Nephron progenitor cell (in vitro differentiated cells): ENCODE measurements around the gene SBNO2.

Source experiments
- DNase-seq: peaks from one replicate; pipeline ENCODE4 v3.0.0; 2021
- H3K27ac Mint-ChIP-seq: 2 replicates; pipeline ENCODE4 v1.8.0; 2021; ENCODE audit warnings: mild to moderate bottlenecking, moderate library complexity, mixed read lengths
- H3K27me3 Mint-ChIP-seq: 2 replicates; pipeline ENCODE4 v1.8.0; 2021; ENCODE audit warnings: mild to moderate bottlenecking, low read depth, mixed read lengths; ENCODE audit not compliant: poor library complexity
- H3K36me3 Mint-ChIP-seq: 2 replicates; pipeline ENCODE4 v1.8.0; 2021; ENCODE audit warnings: low read depth, mixed read lengths
- H3K4me1 Mint-ChIP-seq: 2 replicates; pipeline ENCODE4 v1.8.0; 2021; ENCODE audit warnings: mixed read lengths
- H3K4me3 Mint-ChIP-seq: 2 replicates; pipeline ENCODE4 v1.8.0; 2021; ENCODE audit warnings: mild to moderate bottlenecking, moderate library complexity, mixed read lengths
- H3K9me3 Mint-ChIP-seq: 2 replicates; pipeline ENCODE4 v1.8.0; 2021; ENCODE audit warnings: mild to moderate bottlenecking, moderate library complexity, mixed read lengths
- TF ChIP-seq, protein P1 (sequence below): fragments of 200-600 bp; sonication (generic); IDR thresholded peaks from 2 replicates; pipeline ENCODE4 v1.5.0; 2021; ENCODE audit warnings: antibody characterized with exemption

The SBNO2 gene

DNA sequence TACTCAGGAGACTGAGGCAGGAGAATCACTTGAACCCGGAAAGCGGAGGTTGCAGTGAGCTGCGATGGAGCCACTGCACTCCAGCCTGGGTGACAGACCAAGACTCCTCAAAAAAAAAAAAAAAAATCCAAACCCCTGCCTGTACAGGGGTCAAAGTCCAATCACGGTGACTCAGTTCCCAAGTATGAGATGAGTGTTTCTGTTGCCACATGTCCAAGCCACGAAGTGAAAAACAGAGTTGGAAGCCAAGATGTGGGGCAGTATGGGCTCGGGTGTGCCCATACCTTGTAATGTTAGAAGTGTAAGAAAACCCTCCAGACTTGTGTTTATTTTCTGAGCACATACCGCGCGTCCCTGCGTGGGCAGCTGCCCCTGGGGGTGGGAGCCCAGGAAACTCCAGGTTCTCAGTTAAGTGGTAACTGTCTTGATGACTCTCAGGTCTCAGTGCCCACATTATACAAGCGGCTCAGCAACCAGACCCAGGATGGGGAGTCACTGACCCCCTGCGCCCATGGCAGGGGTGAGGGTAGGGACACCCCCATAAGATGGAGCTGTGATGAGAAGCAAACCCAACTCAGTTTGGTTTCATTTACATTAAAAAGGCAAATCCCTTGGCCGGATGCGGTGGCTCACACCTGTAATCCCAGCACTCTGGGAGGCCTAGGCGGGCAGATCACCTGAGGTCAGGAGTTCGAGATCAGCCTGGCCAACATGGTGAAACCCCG is 71.5 kb downstream of the SBNO2 start:
- H3K4me1 Mint-ChIP-seq, result peaks cover 50% of the 10 kb centered on the region
- H3K36me3 Mint-ChIP-seq, result no peaks in the 10 kb centered on the region
- no peaks in the 10 kb centered on the region for H3K27me3 Mint-ChIP-seq
- peak overlapping the region; percentile 95 for H3K27ac Mint-ChIP-seq
- H3K4me3 Mint-ChIP-seq, result no peak overlapping the region
- no peak for DNase-seq
- TF ChIP-seq, protein P1, sequence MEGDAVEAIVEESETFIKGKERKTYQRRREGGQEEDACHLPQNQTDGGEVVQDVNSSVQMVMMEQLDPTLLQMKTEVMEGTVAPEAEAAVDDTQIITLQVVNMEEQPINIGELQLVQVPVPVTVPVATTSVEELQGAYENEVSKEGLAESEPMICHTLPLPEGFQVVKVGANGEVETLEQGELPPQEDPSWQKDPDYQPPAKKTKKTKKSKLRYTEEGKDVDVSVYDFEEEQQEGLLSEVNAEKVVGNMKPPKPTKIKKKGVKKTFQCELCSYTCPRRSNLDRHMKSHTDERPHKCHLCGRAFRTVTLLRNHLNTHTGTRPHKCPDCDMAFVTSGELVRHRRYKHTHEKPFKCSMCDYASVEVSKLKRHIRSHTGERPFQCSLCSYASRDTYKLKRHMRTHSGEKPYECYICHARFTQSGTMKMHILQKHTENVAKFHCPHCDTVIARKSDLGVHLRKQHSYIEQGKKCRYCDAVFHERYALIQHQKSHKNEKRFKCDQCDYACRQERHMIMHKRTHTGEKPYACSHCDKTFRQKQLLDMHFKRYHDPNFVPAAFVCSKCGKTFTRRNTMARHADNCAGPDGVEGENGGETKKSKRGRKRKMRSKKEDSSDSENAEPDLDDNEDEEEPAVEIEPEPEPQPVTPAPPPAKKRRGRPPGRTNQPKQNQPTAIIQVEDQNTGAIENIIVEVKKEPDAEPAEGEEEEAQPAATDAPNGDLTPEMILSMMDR, result no peak
- peaks cover 5% of the 10 kb centered on the region for H3K9me3 Mint-ChIP-seq

DNA sequence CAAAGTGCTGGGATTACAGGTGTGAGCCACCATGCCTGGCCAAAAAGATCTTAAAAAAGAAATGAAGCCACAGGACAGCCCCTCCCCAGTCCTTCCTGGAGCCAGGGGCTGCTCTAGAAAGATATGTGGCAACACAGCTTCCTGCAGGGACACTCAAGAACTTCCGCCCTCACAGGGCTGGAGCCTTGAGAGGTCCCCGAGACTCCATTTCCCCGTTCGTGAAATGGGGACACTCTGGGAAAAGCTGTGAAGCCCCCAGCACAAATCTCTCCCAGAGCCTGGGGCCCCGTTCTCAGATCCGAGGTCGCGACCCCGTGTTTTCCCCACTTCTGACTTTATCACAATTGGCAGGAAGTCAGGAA is 72.8 kb downstream of the SBNO2 start:
- DNase-seq, result no peak
- H3K36me3 Mint-ChIP-seq, result no peaks in the 10 kb centered on the region
- no peak overlapping the region for H3K4me3 Mint-ChIP-seq
- TF ChIP-seq, protein P1, result no peak
- H3K27ac Mint-ChIP-seq, result peak overlapping the region; percentile 95
- no peaks in the 10 kb centered on the region for H3K27me3 Mint-ChIP-seq
- peaks cover 5% of the 10 kb centered on the region for H3K9me3 Mint-ChIP-seq
- H3K4me1 Mint-ChIP-seq, result peaks cover 52% of the 10 kb centered on the region

DNA sequence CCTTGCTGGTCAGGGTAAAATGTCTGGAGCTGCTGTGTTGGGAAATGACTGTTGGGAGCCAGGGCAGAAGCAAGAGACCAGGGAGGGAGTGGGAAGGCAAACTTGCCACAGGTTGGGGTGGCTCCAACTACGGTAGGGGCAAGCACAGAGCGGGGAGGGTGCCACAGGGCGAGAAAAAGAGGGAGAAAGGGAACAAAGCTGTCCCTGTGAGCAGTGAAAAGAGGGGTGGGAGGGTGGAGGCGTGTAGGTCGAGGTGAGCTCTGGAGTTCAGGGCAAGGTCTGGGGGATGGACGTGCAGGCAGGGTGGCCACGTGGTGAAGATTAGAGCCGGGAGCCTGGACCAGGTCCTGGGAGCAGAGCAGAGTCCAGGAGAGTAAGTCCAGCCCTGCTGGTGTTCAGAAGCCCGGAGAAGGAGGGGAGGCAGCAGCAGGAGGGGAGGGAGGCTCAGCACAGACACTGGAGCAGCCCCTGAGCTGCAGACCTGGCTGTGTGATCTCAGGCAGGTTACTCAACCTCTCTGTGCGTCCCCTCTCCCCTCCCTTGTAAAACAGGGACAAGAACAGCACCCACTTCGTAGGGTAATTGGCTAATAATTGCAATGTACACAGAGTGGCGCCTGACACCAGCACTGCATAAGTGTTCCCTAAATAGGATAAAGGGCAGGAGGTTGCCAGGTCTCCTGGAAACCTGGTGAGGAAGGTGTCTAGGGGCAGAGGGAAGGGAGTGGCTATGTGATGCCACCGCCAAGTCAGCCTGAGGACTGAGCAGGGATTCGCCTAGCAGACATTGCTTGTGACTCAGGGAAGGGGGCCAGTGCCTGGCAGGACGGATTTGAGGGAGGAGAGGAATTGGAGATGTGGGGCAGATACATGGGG is 75.7 kb downstream of the SBNO2 start:
- peaks cover 5% of the 10 kb centered on the region for H3K9me3 Mint-ChIP-seq
- TF ChIP-seq, protein P1, result no peak
- peaks cover 68% of the 10 kb centered on the region for H3K4me1 Mint-ChIP-seq
- DNase-seq, result no peak
- H3K27ac Mint-ChIP-seq, result peak overlapping the region; percentile 98
- H3K4me3 Mint-ChIP-seq, result peak overlapping the region; percentile 40
- H3K27me3 Mint-ChIP-seq, result peaks cover 3% of the 10 kb centered on the region
- H3K36me3 Mint-ChIP-seq, result no peaks in the 10 kb centered on the region

DNA sequence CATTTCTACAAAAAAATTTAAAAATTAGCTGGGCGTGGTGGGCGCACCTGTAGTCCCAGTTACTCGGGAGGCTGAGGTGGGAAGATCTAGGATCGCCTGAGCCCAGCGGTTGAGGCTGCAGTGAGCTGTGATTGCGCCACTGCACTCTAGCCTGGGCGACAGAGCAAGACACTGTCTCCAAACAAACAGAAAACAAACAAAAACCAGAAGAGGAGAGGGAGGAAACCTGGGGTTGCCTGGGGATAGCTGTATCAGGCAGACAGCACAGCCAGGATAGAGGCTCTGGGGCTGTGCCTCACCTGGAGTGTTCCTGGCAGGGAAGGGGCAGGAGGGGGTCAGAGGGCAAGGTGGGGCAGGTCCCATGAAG is 76.3 kb downstream of the SBNO2 start:
- peaks cover 68% of the 10 kb centered on the region for H3K4me1 Mint-ChIP-seq
- DNase-seq, result no peak
- H3K27me3 Mint-ChIP-seq, result peaks cover 3% of the 10 kb centered on the region
- H3K9me3 Mint-ChIP-seq, result peaks cover 5% of the 10 kb centered on the region
- peak overlapping the region; percentile 40 for H3K4me3 Mint-ChIP-seq
- H3K27ac Mint-ChIP-seq, result peak overlapping the region; percentile 80
- no peaks in the 10 kb centered on the region for H3K36me3 Mint-ChIP-seq
- TF ChIP-seq, protein P1, result no peak

DNA sequence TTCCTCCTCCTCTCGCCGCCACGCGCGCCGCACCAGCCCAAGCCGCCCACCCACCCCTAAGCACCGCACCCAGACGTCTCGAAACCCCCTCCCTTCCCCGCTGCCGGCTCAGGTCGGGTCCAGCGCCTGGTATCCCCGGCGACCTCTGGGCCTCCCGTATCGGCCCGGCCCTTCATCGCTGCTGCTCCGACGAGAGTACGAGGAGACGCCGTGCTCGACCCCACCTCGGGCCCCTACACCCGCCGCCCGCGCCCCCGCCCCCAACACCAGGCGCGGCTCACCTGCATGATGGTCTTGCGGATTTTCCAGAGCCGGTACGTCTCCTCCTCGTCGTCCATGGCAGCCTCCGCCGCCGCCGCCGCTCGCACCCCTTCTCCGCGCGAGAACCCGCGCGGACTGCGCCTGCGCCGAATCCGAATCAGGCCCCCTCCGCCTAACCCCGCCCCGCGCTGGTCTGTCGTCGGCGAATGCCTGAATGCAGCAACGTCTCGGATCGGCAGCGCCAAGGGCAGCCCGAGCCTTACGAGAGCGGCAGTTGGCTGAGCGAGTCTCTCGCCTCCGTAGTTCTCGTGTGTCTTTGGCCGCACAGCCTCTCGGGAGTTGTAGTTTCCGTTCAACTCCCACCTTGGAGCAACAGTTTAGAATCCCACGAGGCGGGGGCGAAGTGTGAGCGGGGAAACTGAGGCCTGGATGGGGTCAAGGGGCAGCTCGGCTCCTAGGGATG is 78.9 kb downstream of the SBNO2 start, which contains the start of gene POLR2E:
TSS of gene POLR2E (minus strand) at position 398 of the 724 bp plus-strand sequence. CDS start at position 338, 60 bp downstream.
- DNase-seq, result peak; percentile 99
- Mint-ChIP-seq H3K36me3 (no peaks in the 10 kb centered on the region), H3K9me3 (peaks cover 5% of the 10 kb centered on the region), H3K27me3 (peaks cover 3% of the 10 kb centered on the region), H3K4me3 (peak within 1 kb of the TSS; percentile 93), H3K4me1 (peaks cover 52% of the 10 kb centered on the region), H3K27ac (peak within 1 kb of the TSS; percentile 44)
- TF ChIP-seq, protein P1, result no peak
